ENCODE measurements around the gene FYB1.

GRCh38 chr5:39140558-39141168 lies 78.7 kb downstream of the FYB1 start:
- TF ChIP-seq CTCF (conservative IDR thresholded peaks at IDR 0.05; ENCODE audit: low read length) (no peak), EZH2phosphoT487 (IDR thresholded peaks at IDR 0.05; ENCODE audit: borderline replicate concordance, low read depth, low read length) (no peak)
